GM21619 (cell line): ENCODE results near the gene TSR1.
A peak's percentile ranks its signal among the peaks of the same experiment; 100 is the strongest.

ENCODE experiments used
- ATAC-seq: cut with Tn5 transposase; IDR thresholded peaks from one replicate; pipeline ENCODE4 v1.9.1; 2021; ENCODE audit not compliant: unreplicated experiment

TSR1 gene

DNA sequence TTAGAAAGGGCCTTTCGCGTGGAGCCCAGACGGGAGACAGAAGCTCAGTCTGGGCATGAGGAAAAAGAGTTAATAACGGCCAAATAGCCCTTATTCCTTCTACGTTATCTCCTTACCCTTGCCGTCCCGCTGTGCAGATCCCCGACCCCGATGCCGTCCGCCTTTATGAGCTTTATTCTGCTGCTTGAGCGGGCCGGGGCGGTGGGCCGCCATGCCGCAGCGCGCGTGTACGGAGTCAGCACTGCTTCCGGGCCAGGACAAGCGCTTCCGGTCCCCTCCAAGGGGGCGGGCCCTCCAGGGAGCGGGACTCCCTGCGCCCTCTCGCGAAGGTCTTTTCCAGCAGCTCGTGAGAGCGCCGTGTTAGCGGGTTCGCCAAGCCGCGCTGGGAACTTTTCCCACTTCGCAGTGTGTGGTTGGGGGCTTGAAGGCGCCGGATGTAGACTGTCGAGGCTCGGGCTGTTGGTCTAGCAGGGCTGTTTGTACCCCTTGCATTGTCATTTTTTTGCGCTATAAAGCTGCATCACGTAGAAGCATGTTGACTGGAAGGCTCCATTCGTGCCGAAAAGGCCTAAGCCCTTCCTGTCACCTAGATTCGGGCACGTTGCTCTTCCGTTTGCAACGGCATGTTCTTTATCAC lies at the start of gene TSR1:
TSR1 (minus strand) TSS at position 243 of the 637 bp plus-strand sequence; CDS start at position 213, 30 bp downstream.
- ATAC-seq = peak; percentile 74

DNA sequence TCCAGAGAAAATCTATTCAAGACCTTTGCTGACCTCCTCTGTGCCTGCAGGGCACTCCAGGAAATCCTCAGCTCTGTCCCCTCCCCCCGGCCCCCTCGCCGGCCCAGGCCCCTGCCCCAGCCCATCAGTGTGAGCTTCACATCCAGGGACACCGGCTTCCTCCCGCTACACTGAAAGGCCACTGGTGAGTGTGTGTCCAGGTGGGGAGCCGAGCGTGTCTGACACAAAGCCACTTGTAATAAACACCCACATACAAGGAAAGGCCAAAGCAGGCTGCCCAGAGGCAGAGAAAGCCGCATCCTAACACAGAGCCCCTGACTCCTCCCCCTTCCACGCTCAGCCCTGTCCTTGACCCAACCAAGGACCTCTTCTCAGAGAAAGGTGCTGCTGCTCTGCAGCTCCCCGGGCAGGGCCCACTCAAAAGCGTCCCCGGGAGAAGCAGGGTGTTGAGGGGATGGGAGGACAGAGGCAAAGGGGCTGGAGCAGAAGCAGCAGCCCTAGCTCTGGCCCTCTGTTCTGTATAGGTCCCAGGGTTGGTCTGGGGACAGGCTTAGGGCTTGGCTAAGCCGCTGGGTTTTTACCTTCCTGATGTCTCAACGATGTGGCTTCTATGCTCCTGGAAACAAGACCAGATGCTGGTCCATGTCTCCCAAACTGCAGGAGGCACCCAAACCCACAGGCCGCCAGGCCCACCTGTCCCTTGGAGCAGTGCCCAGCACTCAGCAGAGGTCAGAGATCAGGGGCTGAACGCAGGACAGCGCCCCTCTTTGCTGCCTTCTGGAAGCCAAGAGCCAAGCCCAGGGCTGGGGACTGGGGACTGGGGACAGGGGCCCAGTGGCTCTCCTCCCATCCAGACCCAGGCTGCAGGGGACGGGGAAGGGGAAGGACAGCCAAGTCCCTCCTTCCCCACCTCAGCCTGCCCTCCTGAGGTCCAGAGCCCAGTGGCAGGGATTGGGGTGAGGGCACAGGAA lies 49.3 kb upstream of the TSR1 start:
- no peak for ATAC-seq

DNA sequence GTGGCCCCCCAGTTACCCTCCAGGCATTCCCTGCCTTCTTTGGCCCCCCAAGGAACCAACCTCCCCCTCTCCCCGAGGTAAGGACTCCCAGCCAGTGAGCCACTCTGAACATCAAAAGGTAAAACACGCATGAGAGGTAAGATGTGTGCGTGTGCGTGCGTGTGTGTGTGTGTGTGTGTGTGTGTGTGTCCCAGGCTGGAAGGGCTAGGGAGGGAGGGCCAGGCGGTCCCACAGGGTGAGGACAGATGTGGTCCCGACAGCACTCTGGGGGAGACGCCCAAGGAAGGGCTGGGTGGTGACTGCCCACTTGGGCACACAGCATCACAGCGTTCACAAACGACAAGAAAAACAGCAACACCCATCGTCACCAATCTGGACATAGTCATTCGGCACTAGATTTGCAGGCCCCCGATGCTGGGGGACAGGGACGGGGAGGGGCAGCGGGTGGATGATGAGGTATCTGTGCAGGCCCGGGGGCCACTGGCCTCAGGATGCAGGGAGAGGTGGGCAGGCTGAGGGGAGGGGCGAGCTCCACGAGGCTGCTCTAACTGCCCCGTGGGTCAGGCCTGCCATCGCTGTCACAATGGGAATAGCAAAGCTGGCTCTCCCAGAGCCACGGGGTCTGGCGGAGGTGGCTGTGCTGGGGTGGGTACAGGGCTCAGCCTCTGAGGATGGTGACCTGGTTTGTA lies 48.3 kb upstream of the TSR1 start:
- no peak for ATAC-seq

DNA sequence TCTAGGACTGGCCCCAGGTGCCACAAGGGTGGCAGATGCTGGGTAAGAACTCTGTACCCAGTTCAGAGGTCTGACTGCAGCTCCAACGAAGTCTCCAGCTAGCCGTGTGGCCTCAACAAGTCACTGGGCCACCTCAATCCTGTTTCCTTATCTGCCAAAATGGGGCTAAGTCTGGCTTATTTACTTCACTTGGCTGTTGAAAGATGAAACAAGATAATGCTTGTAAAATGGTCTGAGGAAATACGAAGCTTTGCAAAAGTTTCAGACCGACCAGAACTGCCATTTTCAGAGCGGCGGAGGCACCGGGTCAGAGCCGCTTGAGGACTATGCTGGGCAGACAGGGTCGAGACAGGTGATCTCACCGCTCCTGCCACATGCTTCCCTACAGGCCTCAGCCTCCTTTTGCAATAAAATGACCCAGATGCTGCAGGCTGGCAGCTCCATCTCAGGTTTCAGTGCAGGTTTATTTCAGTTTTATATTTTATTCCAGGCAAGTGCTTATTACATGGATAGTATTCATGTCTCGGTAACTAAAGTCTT lies 47.4 kb upstream of the TSR1 start:
- ATAC-seq = no peak

DNA sequence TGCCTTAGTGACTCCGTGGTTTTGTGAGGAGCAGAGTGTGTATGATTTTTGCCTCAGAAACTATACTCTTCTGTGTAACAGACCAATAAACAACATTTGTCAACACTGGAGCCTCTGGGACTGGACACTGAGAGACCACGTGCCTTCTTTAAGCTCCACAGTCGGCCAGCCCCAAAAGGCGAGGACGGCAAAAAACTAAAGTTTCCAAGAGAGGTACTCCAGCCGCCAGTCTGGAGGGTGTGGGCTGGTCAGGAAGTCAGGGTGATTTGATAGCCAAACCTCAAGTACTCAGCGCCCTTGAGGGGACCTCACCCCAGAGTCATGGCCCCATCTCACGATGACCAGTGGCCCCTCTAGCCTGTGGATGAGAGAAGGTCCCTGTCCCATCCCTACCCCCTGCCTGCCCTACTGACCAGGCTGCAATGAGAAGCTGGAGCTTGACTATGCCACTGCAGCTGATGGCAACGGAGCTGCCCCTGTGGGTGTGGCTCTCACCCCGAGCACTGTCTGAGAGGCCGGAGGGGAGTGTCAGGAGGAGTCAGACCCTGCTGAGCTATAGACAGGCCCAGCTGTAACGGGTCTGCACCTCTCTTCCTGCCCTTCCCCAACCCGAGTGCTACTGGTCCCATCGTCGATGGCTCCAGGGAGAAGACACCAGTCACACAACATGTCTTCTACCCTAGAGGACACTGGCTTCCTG lies 44.8 kb upstream of the TSR1 start:
- no peak for ATAC-seq

DNA sequence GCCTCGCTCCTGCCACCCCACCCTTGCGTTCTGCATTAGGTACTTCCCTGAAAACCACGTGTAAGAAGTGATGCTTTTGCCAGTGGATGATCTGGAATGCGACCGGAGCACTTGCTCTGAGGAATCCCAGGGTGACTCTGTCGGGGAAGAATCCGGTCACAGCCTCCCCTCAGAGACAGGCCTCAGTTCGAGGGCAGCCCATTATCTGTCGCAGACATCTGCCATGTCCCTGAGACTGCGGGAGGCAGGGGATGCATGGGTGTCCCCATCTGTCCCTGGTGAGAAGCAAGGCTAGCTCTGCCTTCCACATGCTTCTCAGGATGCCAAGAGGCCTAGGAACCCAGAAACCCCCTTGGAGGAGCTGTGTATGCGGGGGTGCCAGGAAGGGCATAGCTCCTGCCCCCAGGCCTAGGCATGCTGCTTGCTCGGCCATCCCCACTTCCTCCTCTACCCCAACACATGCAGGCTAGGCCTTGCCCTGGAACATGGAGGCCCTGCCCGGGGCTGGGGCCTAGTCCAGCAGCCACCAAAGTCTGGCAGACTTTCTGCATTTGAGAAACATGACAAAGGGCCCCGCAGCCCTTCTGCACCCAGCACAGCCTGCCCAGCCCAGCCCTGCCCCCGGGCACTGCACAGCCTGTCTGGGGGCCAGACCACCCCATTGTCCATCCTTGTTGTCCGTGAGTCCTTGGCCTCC lies 44.1 kb upstream of the TSR1 start:
- ATAC-seq = no peak

DNA sequence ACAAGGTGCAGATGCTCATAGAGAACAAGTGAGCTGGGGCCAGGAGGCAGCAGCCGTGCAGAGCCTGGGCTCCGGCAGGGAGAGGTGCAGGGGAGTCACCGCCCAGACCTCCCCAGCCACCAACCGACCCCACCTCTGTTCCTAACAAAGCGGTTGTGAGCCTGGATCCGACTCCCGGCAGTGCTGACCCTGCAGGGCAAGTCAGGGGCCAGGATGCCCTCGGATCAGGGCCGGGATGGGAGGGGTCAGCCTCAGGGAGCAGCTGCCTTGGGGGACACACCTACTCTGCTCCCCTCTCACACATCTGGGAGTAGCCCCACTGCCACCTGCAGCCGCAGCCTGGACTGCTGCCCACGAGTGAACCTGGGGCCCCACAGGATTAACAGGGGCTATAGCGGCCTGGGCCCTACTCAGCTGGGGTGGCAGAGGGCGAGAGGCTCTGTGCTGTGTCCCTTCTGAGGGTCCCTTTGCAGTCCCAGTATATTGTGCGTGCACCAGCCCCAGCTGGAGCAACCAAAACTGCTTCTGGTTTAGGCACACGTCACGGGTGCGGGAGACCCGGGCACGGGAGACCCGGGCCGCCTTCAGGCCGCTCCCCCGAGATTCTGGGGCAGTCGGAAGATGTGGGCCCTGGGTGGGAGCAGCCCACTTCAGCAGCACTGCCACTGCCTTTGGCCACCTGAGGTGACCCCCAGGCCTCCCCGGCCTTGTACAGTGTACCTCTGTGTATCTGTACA lies 43.4 kb upstream of the TSR1 start:
- ATAC-seq = no peak

DNA sequence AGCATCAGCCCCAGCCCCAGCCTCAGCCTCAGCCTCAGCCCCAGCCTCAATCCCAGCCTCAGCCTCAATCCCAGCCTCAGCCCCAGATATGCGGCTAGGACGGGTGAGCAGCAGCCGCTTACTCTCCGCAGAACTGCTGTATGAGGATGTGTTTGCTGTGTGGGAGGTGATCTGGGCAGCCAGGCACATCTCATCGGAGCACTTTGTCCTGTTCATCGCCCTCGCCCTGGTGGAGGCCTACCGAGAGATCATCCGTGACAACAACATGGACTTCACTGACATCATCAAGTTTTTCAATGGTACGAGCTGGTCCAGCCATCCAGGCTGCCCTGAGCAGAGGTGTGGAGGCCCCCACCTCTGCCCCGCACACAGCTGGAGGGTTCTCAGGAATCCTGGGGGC lies 42.6 kb upstream of the TSR1 start:
- ATAC-seq = no peak

DNA sequence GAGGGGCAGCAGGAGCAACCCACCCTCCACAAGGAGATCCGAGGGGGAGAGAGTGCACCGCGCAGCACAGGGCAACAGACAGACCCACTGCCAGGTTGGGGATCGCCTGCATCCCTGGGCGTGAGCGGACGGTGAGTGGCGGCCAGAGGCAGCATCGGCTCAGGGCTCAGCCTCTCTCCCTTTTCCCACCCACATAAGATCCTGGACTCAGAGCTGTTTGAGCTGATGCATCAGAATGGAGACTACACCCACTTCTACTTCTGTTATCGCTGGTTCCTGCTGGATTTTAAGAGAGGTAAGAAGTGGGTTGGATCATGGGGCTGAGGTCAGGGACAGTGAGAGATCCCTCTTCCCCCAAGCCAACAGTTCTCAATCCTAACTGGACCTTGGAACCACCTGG lies 41.4 kb upstream of the TSR1 start:
- no peak for ATAC-seq

DNA sequence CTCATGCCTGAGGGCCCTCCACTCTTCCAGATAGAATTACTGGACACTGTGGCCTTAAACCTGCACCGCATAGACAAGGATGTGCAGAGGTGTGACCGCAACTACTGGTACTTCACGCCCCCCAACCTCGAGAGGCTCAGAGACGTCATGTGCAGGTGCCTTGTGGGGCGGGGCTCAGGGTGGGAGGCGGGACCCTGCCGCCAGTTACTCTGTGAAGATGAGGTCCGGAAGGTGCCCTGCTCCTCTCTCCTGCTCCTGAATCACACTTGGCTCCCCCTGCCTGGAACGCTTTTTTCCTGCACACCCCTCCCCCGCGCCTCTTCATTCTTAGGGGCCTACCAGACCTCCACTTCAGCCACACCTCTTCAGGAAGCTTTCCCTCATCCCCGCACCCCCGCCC lies 39.9 kb upstream of the TSR1 start:
- no peak for ATAC-seq

DNA sequence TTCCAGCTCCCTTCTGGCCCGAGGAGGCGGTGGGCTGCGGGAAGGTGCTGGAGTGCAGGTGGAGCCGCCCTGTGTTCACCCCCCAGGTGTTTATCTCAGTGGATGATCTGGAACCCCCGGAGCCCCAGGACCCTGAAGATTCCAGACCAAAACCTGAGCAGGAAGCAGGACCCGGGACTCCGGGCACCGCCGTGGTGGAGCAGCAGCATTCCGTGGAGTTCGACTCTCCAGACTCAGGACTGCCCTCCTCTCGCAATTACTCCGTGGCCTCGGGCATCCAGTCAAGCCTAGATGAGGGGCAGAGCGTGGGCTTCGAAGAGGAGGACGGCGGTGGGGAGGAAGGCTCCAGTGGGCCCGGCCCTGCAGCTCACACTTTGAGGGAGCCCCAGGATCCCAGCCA lies 39.1 kb upstream of the TSR1 start:
- ATAC-seq = no peak

DNA sequence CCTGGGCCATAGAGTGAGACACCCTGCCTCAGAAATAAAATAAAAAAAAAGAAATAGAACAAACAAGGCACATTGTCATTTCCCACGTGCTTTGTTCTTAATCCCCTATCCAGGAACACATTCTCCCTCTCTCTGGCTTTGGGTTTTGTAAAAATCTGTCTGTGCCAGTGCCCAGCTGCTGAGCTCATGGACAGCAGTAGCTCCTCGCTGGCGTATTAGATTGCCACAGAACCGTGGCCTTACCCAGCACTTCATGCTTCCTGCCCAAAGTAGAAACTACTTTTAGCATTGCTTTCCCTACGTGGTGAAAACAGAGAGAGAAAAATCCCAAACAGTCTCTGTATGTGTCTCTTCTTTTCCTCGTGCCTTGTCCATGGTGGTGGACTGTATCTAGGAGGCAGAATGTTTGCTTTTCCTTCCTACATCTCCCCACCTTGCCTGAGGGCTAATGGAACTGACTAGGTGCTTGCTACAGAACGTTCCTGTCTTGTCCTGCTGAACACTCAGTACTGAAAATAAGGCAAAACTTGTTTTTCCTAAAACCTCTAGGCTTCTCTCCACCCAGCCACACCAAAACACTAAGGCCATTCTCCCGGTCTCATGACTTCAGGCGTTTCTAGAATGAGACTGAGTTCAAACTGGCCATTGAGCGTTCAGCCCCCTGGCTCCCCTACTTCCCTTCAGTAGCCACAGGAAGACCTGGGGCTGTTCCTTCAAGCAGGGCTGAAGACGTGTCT lies 38.5 kb upstream of the TSR1 start:
- ATAC-seq = no peak

DNA sequence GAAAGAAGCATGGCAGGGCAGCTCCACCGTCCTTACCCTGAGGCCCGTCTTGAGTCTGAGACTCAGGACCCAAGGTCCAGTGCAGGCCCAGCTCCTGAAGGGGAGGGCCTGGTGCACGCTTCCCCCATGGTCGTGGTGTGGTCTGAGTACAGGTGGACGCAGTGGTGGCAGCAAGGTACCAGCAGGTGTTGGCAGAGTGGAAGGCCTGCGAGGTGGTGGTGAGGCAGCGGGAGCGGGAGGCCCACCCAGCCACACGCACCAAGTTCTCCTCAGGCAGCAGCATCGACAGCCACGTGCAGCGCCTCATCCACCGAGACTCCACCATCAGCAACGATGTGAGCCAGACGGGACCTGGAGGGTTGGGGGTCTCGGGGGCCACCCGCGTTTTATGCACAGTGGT lies 36.9 kb upstream of the TSR1 start:
- ATAC-seq = no peak

DNA sequence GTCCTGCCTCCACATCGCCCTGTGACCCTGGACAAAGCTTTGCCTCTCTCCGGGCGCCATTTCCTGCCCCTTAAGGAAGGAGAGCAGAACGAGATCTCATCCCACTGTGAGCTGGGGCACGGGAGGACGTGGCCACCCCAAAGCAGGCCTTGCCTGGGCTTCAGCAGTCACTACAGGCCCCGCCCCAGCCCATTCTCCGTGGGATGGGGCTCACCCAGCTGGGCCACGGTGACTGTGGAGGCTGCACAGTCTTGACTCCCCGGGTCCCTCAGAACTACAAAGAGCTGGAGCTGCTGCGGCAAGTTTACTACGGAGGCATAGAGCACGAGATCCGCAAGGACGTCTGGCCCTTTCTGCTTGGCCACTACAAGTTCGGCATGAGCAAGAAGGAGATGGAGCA lies 36.4 kb upstream of the TSR1 start:
- ATAC-seq = no peak

DNA sequence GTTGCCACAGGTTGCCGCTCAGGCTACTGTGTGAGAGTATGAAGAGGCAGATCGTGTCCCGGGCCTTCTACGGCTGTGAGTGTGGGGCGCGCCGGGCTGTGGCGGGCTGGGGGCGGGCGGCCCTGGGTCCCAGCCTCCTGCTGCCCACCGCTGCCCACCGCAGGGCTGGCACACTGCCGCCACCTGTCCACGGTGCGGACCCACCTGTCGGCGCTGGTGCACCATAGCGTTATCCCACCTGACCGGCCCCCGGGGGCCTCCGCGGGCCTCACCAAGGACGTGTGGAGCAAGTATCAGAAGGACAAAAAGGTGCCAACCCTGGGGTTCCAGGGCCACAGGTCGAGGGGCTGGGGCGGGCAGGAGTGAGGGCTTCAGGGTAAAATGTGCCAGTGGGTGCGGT lies 35.9 kb upstream of the TSR1 start:
- ATAC-seq = no peak

DNA sequence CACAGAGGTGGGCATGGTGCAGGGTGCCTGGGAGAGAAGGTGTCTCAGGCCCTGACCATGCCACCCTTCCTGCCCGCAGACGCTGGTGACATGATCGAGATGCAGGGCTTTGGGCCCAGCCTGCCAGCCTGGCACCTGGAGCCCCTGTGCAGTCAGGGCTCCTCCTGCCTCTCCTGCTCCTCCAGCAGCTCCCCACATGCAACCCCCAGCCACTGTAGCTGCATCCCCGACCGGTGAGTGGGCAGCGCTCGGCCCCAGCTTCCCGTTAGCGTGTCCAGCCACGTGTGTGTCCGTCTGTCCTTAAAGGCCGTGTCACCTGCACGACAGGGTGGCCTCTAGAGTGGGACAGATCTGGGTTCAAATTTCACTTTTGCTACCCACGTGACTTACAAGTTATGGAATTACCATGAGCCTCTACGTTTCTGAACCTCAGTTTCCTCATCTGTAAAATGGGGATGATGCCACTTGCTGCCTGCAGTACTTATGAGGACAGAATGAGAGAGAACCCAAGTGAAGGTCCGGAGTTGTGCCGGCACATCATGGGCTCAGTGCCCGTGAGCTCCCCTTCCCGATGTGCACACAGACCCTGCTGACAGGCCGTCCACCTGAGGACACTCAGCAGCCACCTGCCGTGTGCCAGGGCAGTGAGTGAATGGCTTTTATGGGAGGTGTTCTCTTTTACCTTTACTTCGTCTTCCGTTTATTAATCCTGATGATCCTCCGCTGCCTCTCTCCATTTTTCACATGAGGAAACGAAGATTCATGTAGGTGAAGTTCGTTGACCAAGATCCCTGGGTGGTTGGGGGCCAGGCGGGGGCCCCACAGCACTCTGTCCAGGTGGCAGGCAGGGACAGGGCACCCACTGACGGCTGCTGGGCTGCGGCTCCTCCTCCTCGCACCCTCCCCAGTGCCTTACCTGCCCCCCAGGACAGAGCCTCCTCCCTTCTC lies 35.2 kb upstream of the TSR1 start:
- ATAC-seq = no peak

DNA sequence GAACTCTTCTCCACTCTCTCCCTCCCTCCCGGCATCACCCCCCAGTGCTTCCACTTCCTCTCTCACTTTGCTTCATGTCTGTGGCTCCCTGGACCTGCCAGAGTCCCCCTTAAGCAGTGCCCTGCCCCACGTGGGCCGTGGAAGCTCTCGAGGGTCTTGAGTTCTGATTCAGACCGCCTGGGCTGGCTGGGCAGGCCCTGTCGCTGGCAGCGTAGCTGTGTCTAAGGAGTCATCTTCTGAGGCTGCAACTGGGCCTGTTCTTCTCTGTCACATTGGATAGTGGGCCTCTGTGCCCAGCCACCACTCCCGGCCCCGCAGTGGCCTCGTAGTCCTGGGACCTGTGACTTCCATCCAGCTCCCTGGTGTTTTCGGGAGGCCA lies 33.9 kb upstream of the TSR1 start:
- no peak for ATAC-seq
